ENCODE results near the gene FNDC8. TPM values are rescaled to one million over a fixed set of nuclear protein-coding genes. Genes with fewer than 3 reads are reported as not detected.
A peak's percentile ranks its signal among the peaks of the same experiment; 100 is the strongest.

The FNDC8 gene
- total and polyA plus RNA-seq, 9 donors = 0.11 to 0.12 TPM; not detected in 7

- no peak overlapping the region for H3K4me3 ChIP-seq (ENCODE audit: low read length)
- H3K36me3 ChIP-seq (ENCODE audit: control insufficient read depth, insufficient read depth, low read length) = peaks cover 19% of the 10 kb centered on the region
- peaks cover 3% of the 10 kb centered on the region for H3K27me3 ChIP-seq (ENCODE audit: control insufficient read depth, insufficient read depth, low read length)
- no peaks in the 10 kb centered on the region for H3K9me3 ChIP-seq (replicated peaks; ENCODE audit: control insufficient read depth, low read depth, low read length)
- H3K27ac ChIP-seq (ENCODE audit: low read length) = no peak overlapping the region
- DNase-seq = no peak
- WGBS (ENCODE audit: insufficient coverage) = 81% methylated on average over 13 of the region's 13 CpGs
- H3K4me1 ChIP-seq (ENCODE audit: control insufficient read depth, insufficient read depth, low read length) = peaks cover 6% of the 10 kb centered on the region
Observed at GRCh38 chr17:35154196-35155165, 33.1 kb downstream of the FNDC8 start.

DNA sequence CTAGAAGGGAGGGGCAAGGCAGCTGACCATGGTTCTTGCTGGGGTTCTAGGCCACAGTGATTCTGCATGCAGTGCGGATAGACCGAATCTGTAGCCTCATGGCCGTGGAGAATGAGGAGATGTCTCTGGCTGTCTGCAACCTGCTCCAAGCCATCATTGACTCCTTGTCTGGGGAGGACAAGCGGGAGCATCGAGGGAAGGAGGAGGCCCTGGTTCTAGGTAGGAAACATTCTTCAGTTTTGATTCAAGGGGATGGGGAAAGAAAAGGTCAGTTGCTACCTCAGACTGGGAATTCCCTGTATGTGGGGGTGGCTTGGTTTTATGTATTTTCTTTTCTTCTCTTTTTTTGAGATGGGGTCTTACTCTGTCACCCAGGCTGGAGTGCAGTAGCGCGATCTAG is 33.8 kb downstream of the FNDC8 start:
- DNase-seq = no peak
- no peak overlapping the region for H3K4me3 ChIP-seq (ENCODE audit: low read length)
- no peaks in the 10 kb centered on the region for H3K9me3 ChIP-seq (replicated peaks; ENCODE audit: control insufficient read depth, low read depth, low read length)
- H3K36me3 ChIP-seq (ENCODE audit: control insufficient read depth, insufficient read depth, low read length) = peaks cover 22% of the 10 kb centered on the region
- H3K27ac ChIP-seq (ENCODE audit: low read length) = no peak overlapping the region
- peaks cover 4% of the 10 kb centered on the region for H3K4me1 ChIP-seq (ENCODE audit: control insufficient read depth, insufficient read depth, low read length)
- WGBS (ENCODE audit: insufficient coverage) = 85% methylated on average over 5 of the region's 7 CpGs
- peaks cover 3% of the 10 kb centered on the region for H3K27me3 ChIP-seq (ENCODE audit: control insufficient read depth, insufficient read depth, low read length)

DNA sequence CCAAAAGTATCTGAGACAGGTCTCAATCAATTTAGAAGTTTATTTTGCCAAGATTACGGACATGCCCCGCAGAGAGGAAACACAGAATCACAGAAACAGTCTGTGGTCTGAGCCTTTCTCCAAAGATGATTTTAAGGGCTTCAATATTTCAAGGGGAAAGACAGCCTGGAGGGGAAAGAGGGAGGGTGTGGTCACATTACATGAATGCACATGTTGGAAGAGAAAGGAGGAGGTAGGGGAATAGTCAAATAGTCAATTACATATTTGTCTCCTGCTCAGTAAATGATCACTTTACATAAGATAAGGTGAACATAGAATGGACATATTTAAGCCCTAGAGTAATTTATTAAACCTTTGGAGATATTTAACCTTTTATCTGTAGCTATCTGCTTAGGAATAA is 38.5 kb downstream of the FNDC8 start:
- H3K4me3 ChIP-seq (ENCODE audit: low read length) = no peak overlapping the region
- no peaks in the 10 kb centered on the region for H3K27me3 ChIP-seq (ENCODE audit: control insufficient read depth, insufficient read depth, low read length)
- no peak overlapping the region for H3K27ac ChIP-seq (ENCODE audit: low read length)
- no peak for DNase-seq
- H3K36me3 ChIP-seq (ENCODE audit: control insufficient read depth, insufficient read depth, low read length) = peaks cover 24% of the 10 kb centered on the region
- no peaks in the 10 kb centered on the region for H3K4me1 ChIP-seq (ENCODE audit: control insufficient read depth, insufficient read depth, low read length)
- 100% methylated on average over 2 of the region's 2 CpGs for WGBS (ENCODE audit: insufficient coverage)
- no peaks in the 10 kb centered on the region for H3K9me3 ChIP-seq (replicated peaks; ENCODE audit: control insufficient read depth, low read depth, low read length)

- Histone ChIP-seq H3K27ac (ENCODE audit: low read length) (no peak overlapping the region), H3K4me1 (ENCODE audit: control insufficient read depth, insufficient read depth, low read length) (no peaks in the 10 kb centered on the region), H3K9me3 (replicated peaks; ENCODE audit: control insufficient read depth, low read depth, low read length) (no peaks in the 10 kb centered on the region), H3K4me3 (ENCODE audit: low read length) (no peak overlapping the region), H3K27me3 (ENCODE audit: control insufficient read depth, insufficient read depth, low read length) (no peaks in the 10 kb centered on the region), H3K36me3 (ENCODE audit: control insufficient read depth, insufficient read depth, low read length) (peaks cover 18% of the 10 kb centered on the region)
- WGBS (ENCODE audit: insufficient coverage) = 82% methylated on average over 4 of the region's 13 CpGs
- no peak for DNase-seq
Observed at GRCh38 chr17:35160354-35161201, 39.2 kb downstream of the FNDC8 start.

GRCh38 chr17:35161281-35161761 is 39.9 kb downstream of the FNDC8 start:
- no peak for DNase-seq
- 64% methylated on average over 2 of the region's 3 CpGs for WGBS (ENCODE audit: insufficient coverage)
- Histone ChIP-seq H3K36me3 (ENCODE audit: control insufficient read depth, insufficient read depth, low read length) (peaks cover 21% of the 10 kb centered on the region), H3K27me3 (ENCODE audit: control insufficient read depth, insufficient read depth, low read length) (no peaks in the 10 kb centered on the region), H3K27ac (ENCODE audit: low read length) (no peak overlapping the region), H3K4me1 (ENCODE audit: control insufficient read depth, insufficient read depth, low read length) (no peaks in the 10 kb centered on the region), H3K9me3 (replicated peaks; ENCODE audit: control insufficient read depth, low read depth, low read length) (no peaks in the 10 kb centered on the region), H3K4me3 (ENCODE audit: low read length) (no peak overlapping the region)

- no peaks in the 10 kb centered on the region for H3K4me1 ChIP-seq (ENCODE audit: control insufficient read depth, insufficient read depth, low read length)
- peaks cover 28% of the 10 kb centered on the region for H3K36me3 ChIP-seq (ENCODE audit: control insufficient read depth, insufficient read depth, low read length)
- 89% methylated on average over 4 of the region's 4 CpGs for WGBS (ENCODE audit: insufficient coverage)
- H3K9me3 ChIP-seq (replicated peaks; ENCODE audit: control insufficient read depth, low read depth, low read length) = no peaks in the 10 kb centered on the region
- no peaks in the 10 kb centered on the region for H3K27me3 ChIP-seq (ENCODE audit: control insufficient read depth, insufficient read depth, low read length)
- no peak for DNase-seq
- H3K27ac ChIP-seq (ENCODE audit: low read length) = no peak overlapping the region
- no peak overlapping the region for H3K4me3 ChIP-seq (ENCODE audit: low read length)
Observed at GRCh38 chr17:35162755-35163154, 41.3 kb downstream of the FNDC8 start.

DNA sequence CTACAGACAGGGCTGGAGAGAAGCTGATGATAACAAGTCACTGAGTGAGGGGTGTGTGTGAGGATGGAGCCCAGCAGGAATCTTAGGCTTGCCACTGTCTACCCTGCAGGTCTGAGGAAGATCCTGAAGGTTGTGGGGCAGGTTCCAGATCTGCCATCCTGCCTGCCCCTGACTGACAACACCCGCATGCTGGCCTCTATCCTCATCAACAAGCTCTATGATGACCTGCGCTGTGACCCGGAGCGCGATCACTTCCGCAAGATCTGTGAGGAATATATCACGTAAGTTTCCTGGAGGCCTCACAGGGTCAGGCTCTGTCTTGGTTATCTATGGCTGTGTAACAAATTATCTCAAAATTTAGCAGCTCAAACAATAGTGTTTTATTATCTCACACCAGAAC is 42.5 kb downstream of the FNDC8 start:
- Histone ChIP-seq H3K4me3 (ENCODE audit: low read length) (no peak overlapping the region), H3K27me3 (ENCODE audit: control insufficient read depth, insufficient read depth, low read length) (no peaks in the 10 kb centered on the region), H3K4me1 (ENCODE audit: control insufficient read depth, insufficient read depth, low read length) (no peaks in the 10 kb centered on the region), H3K36me3 (ENCODE audit: control insufficient read depth, insufficient read depth, low read length) (peaks cover 21% of the 10 kb centered on the region), H3K27ac (ENCODE audit: low read length) (no peak overlapping the region), H3K9me3 (replicated peaks; ENCODE audit: control insufficient read depth, low read depth, low read length) (no peaks in the 10 kb centered on the region)
- WGBS (ENCODE audit: insufficient coverage) = 80% methylated on average over 1 of the region's 7 CpGs
- no peak for DNase-seq

GRCh38 chr17:35164716-35165115 is 43.3 kb downstream of the FNDC8 start:
- Histone ChIP-seq H3K27ac (ENCODE audit: low read length) (no peak overlapping the region), H3K9me3 (replicated peaks; ENCODE audit: control insufficient read depth, low read depth, low read length) (no peaks in the 10 kb centered on the region), H3K27me3 (ENCODE audit: control insufficient read depth, insufficient read depth, low read length) (no peaks in the 10 kb centered on the region), H3K4me3 (ENCODE audit: low read length) (no peak overlapping the region), H3K4me1 (ENCODE audit: control insufficient read depth, insufficient read depth, low read length) (no peaks in the 10 kb centered on the region), H3K36me3 (ENCODE audit: control insufficient read depth, insufficient read depth, low read length) (peaks cover 20% of the 10 kb centered on the region)
- no peak for DNase-seq
- 67% methylated on average over 4 of the region's 5 CpGs for WGBS (ENCODE audit: insufficient coverage)

- no peaks in the 10 kb centered on the region for H3K4me1 ChIP-seq (ENCODE audit: control insufficient read depth, insufficient read depth, low read length)
- DNase-seq = no peak
- H3K27me3 ChIP-seq (ENCODE audit: control insufficient read depth, insufficient read depth, low read length) = no peaks in the 10 kb centered on the region
- H3K36me3 ChIP-seq (ENCODE audit: control insufficient read depth, insufficient read depth, low read length) = peaks cover 30% of the 10 kb centered on the region
- 53% methylated on average over 5 of the region's 5 CpGs for WGBS (ENCODE audit: insufficient coverage)
- H3K4me3 ChIP-seq (ENCODE audit: low read length) = no peak overlapping the region
- no peaks in the 10 kb centered on the region for H3K9me3 ChIP-seq (replicated peaks; ENCODE audit: control insufficient read depth, low read depth, low read length)
- no peak overlapping the region for H3K27ac ChIP-seq (ENCODE audit: low read length)
Observed at GRCh38 chr17:35166526-35166925, 45.1 kb downstream of the FNDC8 start.

GRCh38 chr17:35167046-35167445 is 45.6 kb downstream of the FNDC8 start:
- WGBS (ENCODE audit: insufficient coverage) = 60% methylated on average over 2 of the region's 3 CpGs
- peak; percentile 6 for DNase-seq

More at GRCh38 chr17:35167046-35167445, 45.6 kb downstream of the FNDC8 start:
- no peaks in the 10 kb centered on the region for H3K27me3 ChIP-seq (ENCODE audit: control insufficient read depth, insufficient read depth, low read length)
- no peaks in the 10 kb centered on the region for H3K4me1 ChIP-seq (ENCODE audit: control insufficient read depth, insufficient read depth, low read length)
- H3K4me3 ChIP-seq (ENCODE audit: low read length) = no peak overlapping the region
- no peaks in the 10 kb centered on the region for H3K9me3 ChIP-seq (replicated peaks; ENCODE audit: control insufficient read depth, low read depth, low read length)
- no peak overlapping the region for H3K27ac ChIP-seq (ENCODE audit: low read length)
- peaks cover 30% of the 10 kb centered on the region for H3K36me3 ChIP-seq (ENCODE audit: control insufficient read depth, insufficient read depth, low read length)

Data from muscle of leg (tissue), 11 donors.